ENCODE measurements around the gene DNMT3L. TPM values are rescaled to one million over a fixed set of nuclear protein-coding genes. Genes with fewer than 3 reads are reported as not detected.
A peak's percentile ranks its signal among the peaks of the same experiment; 100 is the strongest.
"Not testable (repeated sequence)": the region's sequence is repeated elsewhere in the genome, so short reads cannot be mapped to it uniquely, and the experiment has no call there.

Gene DNMT3L
- total and polyA plus RNA-seq, 9 donors = not detected

DNA sequence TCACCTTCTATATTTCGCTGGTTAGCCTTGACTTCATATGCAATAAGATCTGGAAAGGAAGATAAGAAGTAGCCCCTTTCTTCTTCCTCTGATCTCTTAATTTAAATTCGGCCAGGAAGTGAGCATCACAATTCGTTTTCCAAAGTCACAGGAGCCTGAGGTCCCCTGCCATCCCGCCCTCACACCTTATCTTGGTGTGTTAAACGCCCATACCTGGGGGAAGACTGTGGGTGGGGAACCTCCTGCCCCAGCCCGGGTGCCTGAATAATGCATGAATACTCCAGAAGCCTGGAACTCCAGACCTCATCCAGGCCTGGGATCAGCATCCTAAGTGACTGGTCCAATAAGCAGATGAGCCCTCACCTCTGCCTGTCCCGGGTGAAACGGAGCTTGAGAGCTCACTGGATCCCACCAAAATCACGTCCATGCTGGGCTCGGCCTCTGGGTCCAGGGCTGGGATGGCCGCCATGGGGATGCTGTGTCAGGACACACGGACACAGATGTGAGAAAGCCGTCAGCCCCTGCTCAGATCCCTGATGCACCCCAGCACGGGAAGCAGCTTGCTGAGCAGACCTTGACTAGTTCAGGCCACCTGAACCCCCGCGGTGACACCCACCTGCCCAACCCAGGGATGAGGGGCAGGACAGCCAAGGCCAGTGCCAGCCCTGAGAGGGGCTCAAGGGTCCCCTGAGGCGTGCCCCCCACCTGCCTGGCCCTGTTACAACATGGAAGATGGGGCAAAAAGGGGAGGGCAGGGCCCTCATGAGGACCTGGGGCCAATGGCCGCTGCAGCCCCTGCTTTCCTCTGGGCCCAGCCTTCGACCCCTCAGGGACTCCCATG lies 686 bp downstream of the DNMT3L start:
- no peak for DNase-seq
- WGBS (ENCODE audit: insufficient coverage) = 78% methylated on average over 14 of the region's 19 CpGs
- Histone ChIP-seq H3K4me1 (ENCODE audit: control insufficient read depth, insufficient read depth, low read length) (no peaks in the 10 kb centered on the region), H3K4me3 (ENCODE audit: low read length) (no peak overlapping the region), H3K27ac (ENCODE audit: low read length) (no peak overlapping the region), H3K27me3 (ENCODE audit: control insufficient read depth, insufficient read depth, low read length) (peaks cover 7% of the 10 kb centered on the region), H3K9me3 (replicated peaks; ENCODE audit: control insufficient read depth, low read depth, low read length) (no peaks in the 10 kb centered on the region), H3K36me3 (ENCODE audit: control insufficient read depth, insufficient read depth, low read length) (no peaks in the 10 kb centered on the region)

DNA sequence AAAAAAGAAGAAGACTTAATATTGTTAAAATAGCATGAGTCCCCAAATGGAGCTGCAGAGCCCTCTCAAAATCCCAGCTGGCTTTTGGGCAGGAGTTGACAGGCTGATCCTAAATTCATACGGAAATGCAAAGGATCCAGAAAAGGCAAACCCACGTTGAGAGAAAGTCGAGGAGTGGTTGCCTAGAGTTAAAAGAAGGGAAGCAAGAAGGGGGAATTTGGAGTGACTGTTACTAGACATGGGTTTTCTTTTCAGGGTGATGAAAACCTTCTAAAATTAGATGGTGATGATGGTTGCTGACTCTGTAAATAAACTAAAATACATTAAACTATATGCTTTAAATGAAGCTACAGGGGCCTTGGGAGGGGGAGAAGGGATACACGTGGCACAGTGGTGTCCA lies 1.6 kb downstream of the DNMT3L start:
- no peak for DNase-seq
- Histone ChIP-seq H3K27ac (ENCODE audit: low read length) (no peak overlapping the region), H3K4me3 (ENCODE audit: low read length) (no peak overlapping the region), H3K4me1 (ENCODE audit: control insufficient read depth, insufficient read depth, low read length) (no peaks in the 10 kb centered on the region), H3K27me3 (ENCODE audit: control insufficient read depth, insufficient read depth, low read length) (peaks cover 7% of the 10 kb centered on the region), H3K36me3 (ENCODE audit: control insufficient read depth, insufficient read depth, low read length) (no peaks in the 10 kb centered on the region), H3K9me3 (replicated peaks; ENCODE audit: control insufficient read depth, low read depth, low read length) (no peaks in the 10 kb centered on the region)
- 60% methylated on average over 3 of the region's 4 CpGs for WGBS (ENCODE audit: insufficient coverage)

DNA sequence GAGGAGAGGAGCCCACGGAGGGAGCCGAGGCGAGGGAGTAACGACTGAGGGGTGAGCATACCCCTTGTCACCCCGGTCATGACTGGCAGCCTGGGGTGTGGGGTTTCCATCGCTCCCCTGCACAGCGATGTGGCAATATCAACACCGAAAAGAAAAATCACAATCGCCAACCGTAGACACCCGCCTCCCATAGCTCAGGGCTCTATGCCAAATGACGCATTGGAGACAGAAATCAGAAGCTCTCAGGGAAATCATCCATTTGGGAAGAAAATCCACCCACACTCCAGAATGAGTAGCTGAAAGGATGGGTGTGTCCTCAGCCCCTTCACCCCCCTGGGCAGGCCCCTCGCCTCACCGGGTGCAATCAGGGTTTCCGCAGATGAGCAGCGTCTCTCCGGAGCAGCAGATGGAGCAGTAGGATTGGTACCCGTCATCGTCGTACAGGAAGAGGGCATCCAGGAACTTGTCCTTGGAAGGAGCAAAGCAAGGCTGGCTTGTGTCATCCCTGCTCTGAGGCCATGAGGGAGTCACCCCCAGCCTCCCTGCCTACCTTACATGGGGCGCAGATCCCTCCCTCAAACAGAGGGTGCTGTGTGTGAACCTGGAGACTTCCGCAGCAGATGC lies 2.5 kb downstream of the DNMT3L start:
- 83% methylated on average over 12 of the region's 22 CpGs for WGBS (ENCODE audit: insufficient coverage)
- Histone ChIP-seq H3K9me3 (replicated peaks; ENCODE audit: control insufficient read depth, low read depth, low read length) (no peaks in the 10 kb centered on the region), H3K4me3 (ENCODE audit: low read length) (no peak overlapping the region), H3K4me1 (ENCODE audit: control insufficient read depth, insufficient read depth, low read length) (no peaks in the 10 kb centered on the region), H3K27me3 (ENCODE audit: control insufficient read depth, insufficient read depth, low read length) (peaks cover 8% of the 10 kb centered on the region), H3K36me3 (ENCODE audit: control insufficient read depth, insufficient read depth, low read length) (no peaks in the 10 kb centered on the region), H3K27ac (ENCODE audit: low read length) (no peak overlapping the region)
- no peak for DNase-seq

DNA sequence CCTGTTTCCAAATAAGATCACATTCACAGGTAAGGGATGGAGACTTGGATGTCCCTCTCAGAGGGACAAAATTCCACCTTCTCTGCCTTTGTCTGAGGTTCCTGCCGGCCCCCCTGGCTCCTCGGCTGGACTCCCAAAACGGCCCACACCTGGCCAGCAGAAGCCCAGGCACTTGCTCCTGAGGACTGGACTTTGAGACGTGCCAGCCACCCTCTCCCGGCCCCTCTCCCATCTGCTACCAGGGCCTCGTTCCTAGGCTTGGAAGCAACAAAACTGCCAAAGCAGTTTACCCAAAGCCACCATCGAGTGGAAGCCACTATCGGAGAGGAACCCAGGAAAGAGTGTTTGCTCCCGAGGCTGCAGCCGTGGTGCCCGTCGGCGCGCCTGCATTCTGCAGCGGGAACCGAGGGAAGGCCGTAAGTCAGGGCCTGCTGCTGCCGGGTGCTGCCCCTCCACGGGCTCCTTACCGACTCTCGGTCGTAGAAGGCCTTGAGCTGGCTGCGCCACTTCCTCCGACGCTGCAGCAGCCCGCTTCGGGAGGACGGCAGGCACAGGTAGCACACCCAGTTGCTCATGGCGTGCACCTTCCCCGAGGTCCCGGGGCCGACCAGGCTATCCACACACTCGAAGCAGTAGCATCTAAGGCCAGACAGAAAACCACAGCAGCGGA lies 3.5 kb downstream of the DNMT3L start:
- no peak overlapping the region for H3K27ac ChIP-seq (ENCODE audit: low read length)
- DNase-seq = no peak
- peaks cover 13% of the 10 kb centered on the region for H3K27me3 ChIP-seq (ENCODE audit: control insufficient read depth, insufficient read depth, low read length)
- no peaks in the 10 kb centered on the region for H3K4me1 ChIP-seq (ENCODE audit: control insufficient read depth, insufficient read depth, low read length)
- H3K9me3 ChIP-seq (replicated peaks; ENCODE audit: control insufficient read depth, low read depth, low read length) = no peaks in the 10 kb centered on the region
- no peaks in the 10 kb centered on the region for H3K36me3 ChIP-seq (ENCODE audit: control insufficient read depth, insufficient read depth, low read length)
- WGBS (ENCODE audit: insufficient coverage) = 83% methylated on average over 34 of the region's 34 CpGs
- no peak overlapping the region for H3K4me3 ChIP-seq (ENCODE audit: low read length)

DNA sequence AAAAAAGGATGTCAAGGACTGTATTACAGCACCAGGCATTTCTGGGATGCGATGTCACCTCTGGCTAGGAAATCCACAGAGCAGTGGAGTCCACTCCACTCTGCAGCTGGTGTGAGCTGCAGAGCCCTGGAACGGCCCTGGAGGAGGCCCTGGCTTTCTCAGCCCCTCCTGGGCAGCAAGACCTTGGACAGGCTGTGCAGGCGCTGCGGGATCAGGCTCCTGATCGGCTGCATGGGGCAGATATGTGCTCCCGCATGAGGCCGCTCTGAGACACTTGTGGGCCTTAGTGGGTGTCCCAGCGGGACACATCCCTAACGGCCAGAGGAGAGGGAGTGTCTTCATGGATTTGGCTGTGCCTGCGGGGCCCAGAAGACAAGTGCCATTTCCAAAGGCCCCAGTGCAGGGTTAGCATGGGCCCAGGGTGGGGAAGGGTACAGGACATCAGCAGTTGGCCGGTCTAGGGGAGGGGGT lies 6.2 kb downstream of the DNMT3L start:
- Histone ChIP-seq H3K27ac (ENCODE audit: low read length) (no peak overlapping the region), H3K27me3 (ENCODE audit: control insufficient read depth, insufficient read depth, low read length) (peaks cover 11% of the 10 kb centered on the region), H3K36me3 (ENCODE audit: control insufficient read depth, insufficient read depth, low read length) (no peaks in the 10 kb centered on the region), H3K4me1 (ENCODE audit: control insufficient read depth, insufficient read depth, low read length) (no peaks in the 10 kb centered on the region), H3K9me3 (replicated peaks; ENCODE audit: control insufficient read depth, low read depth, low read length) (no peaks in the 10 kb centered on the region), H3K4me3 (ENCODE audit: low read length) (no peak overlapping the region)
- 48% methylated on average over 10 of the region's 11 CpGs for WGBS (ENCODE audit: insufficient coverage)
- DNase-seq = peak; percentile 71

DNA sequence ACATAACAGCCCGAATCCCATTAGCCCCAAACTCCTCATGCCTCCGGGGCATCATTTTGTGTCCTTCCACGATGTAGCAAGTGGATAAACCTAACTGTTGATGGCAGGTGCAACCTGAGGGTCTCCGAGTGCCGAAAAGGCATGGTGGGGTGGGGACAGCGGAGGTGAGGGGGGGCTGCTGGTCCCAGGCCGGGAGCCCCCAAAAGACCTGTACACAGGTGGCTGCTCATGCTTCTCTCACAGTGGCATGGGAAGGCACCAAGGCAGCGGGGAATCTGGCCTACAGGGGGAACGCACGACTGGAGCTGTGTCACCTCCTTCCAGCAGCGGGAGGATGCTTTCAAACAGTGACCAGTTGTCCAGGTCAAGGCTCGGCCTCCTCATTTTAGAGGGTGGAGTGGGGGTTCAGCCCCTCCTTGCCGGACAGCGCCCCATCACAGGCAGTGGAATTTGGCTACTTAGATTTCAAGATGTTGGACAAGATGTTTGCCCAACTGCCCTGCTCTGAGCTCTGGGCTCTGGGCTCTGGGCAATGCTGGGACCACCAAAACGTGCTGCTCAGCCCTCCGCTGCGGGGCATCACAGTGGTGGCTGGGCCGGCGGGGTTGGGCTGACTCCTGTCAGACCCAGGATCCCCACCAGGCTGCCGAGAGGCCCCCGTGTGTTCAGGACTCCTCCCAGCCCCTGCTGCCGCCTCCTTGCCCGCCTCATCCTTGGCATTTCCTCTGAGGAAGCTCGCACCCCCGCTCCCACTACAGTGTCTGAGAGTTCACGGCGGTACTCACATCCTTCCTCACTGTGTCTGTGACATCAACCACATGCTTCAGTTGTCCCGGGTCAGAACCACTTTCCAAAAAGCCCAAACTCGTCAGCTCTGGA lies 7.6 kb downstream of the DNMT3L start:
- no peak overlapping the region for H3K27ac ChIP-seq (ENCODE audit: low read length)
- WGBS (ENCODE audit: insufficient coverage) = 71% methylated on average over 26 of the region's 29 CpGs
- no peaks in the 10 kb centered on the region for H3K9me3 ChIP-seq (replicated peaks; ENCODE audit: control insufficient read depth, low read depth, low read length)
- H3K36me3 ChIP-seq (ENCODE audit: control insufficient read depth, insufficient read depth, low read length) = no peaks in the 10 kb centered on the region
- no peaks in the 10 kb centered on the region for H3K4me1 ChIP-seq (ENCODE audit: control insufficient read depth, insufficient read depth, low read length)
- H3K27me3 ChIP-seq (ENCODE audit: control insufficient read depth, insufficient read depth, low read length) = peaks cover 7% of the 10 kb centered on the region
- no peak for DNase-seq
- H3K4me3 ChIP-seq (ENCODE audit: low read length) = no peak overlapping the region

DNA sequence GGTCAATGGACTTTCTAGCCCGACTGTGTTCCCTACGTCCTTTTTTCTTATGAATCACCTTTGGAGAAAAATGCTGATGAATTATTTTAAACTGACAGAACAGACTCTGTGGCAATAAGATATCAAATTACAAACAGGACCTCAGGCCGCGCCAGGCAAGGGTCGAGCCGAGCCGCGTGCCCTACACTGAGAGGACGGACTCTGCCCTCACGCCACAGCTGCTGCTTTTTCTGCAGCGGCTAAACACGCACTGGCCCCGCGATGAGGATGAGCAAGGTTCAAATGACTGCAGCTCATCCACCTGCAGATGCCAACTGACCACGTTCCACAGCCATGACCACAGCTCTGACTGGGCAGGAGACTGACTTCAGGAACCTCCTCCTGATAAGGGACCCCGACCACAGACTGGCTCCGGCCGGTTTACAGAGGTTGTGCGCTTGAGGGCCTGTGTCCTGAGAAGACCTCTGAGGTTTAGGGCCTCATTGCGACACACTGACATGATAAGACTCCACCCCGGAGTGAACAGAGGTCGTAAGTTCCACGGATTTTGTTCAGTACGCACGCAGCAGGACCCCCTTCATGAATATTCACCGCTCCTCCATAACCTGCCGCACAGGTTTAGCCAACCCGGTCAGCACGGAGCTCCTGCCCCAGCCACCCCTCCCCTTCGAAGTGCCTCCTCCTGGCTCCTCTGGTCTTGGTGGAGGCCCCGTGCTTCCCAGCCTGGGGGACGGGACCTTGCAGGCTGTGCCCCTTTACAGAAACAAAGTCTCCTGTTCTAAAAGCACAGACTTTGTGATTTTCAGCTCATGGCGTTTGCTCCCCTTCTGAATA lies 12.3 kb downstream of the DNMT3L start:
- not testable (repeated sequence) for DNase-seq; H3K27me3 ChIP-seq (ENCODE audit: control insufficient read depth, insufficient read depth, low read length); H3K4me1 ChIP-seq (ENCODE audit: control insufficient read depth, insufficient read depth, low read length); H3K36me3 ChIP-seq (ENCODE audit: control insufficient read depth, insufficient read depth, low read length); H3K9me3 ChIP-seq (replicated peaks; ENCODE audit: control insufficient read depth, low read depth, low read length); H3K4me3 ChIP-seq (ENCODE audit: low read length); H3K27ac ChIP-seq (ENCODE audit: low read length)
- WGBS (ENCODE audit: insufficient coverage) = no CpG with 5 or more reads among the region's 33 CpGs

DNA sequence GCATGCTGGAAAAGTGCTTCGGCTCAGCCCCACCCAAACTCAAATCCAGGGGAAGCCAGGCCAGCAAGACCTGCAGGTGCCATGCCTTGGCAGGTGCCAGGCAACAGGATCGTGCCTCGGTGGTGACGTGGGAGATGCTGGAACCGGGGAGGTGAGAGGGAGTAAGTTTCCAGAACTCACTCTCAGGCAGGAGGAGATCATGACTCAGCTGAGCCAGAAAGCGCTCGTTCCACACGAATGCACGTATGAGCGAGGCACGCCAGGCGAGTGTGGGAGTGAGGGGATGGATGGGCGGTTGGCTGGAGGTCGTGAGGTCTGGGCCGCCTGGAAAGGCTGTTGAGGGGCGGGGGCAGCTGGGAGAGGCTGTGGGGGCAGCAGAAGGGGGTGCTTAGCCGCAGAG lies 13.8 kb downstream of the DNMT3L start:
- not testable (repeated sequence) for H3K36me3 ChIP-seq (ENCODE audit: control insufficient read depth, insufficient read depth, low read length); H3K27ac ChIP-seq (ENCODE audit: low read length); DNase-seq; H3K4me1 ChIP-seq (ENCODE audit: control insufficient read depth, insufficient read depth, low read length); H3K4me3 ChIP-seq (ENCODE audit: low read length); H3K9me3 ChIP-seq (replicated peaks; ENCODE audit: control insufficient read depth, low read depth, low read length); H3K27me3 ChIP-seq (ENCODE audit: control insufficient read depth, insufficient read depth, low read length)
- WGBS (ENCODE audit: insufficient coverage) = no CpG with 5 or more reads among the region's 17 CpGs

DNA sequence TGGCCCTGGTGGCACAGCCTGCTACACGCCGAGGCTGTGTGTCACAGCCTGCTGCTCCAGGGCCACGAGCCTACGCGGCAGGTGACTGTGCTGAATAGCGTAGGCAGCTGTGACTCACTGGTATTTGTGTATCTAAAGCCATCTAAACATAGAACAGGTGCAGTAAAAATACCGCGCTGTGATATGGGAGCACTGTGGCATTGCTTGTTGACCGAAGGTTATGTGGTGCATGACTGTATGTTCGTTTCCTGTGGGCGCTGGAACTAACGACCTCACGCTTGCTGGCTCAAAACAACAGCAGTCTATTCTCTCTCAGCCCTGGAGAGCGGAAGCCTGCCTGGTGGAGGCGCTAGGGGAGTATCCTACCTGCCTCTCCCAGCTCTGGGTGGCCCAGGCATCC lies 17.7 kb downstream of the DNMT3L start:
- H3K27me3 ChIP-seq (ENCODE audit: control insufficient read depth, insufficient read depth, low read length); DNase-seq; H3K27ac ChIP-seq (ENCODE audit: low read length); H3K9me3 ChIP-seq (replicated peaks; ENCODE audit: control insufficient read depth, low read depth, low read length); H3K4me3 ChIP-seq (ENCODE audit: low read length); H3K36me3 ChIP-seq (ENCODE audit: control insufficient read depth, insufficient read depth, low read length); H3K4me1 ChIP-seq (ENCODE audit: control insufficient read depth, insufficient read depth, low read length): not testable (repeated sequence)
- WGBS (ENCODE audit: insufficient coverage) = no CpG with 5 or more reads among the region's 15 CpGs

Data from muscle of leg (tissue), 11 donors.